Measurements from ENCODE around the gene TMEM250.
A peak's percentile ranks its signal among the peaks of the same experiment; 100 is the strongest.
"Not testable (repeated sequence)": the region's sequence is repeated elsewhere in the genome, so short reads cannot be mapped to it uniquely, and the experiment has no call there.

TMEM250 gene, protein sequence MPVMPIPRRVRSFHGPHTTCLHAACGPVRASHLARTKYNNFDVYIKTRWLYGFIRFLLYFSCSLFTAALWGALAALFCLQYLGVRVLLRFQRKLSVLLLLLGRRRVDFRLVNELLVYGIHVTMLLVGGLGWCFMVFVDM

DNA sequence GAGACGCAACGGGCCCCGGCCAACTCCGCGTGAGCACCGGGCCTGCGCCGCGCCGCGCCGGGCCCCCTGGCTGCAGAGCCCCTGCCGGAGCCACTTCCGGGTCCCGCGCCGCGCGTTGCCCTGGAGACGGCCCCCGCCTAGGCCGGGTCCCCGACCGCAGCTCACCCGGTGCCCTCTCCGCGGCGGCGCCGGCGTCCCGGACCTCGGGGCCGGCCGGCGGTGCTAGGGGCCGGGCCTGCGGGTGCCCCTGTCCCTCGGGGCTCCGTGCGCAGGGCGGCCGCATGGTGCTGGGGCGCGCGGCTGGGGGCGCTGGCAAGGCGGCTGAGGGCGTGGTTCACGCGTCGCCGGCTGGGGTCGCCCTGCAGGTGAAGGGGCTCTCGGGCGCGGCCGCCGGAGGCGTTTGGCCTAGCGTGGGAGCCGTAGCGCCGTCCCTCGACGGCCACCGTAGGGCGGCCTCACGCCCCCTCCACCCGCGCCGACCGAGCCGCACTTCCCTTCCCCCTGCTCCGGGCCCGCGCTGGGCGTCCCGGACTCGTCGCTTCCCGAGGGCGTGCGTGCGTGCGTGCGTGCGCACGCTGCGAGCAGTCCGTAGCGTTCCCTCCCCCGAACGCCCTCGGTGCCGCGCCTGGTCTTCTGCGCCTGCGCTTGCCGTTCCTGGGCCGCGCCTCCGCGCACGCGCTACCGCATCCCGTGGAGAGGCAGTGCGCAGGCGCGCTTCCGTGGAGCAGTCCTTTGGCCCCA, at the start of gene TMEM250:
TMEM250 (minus strand) TSS at position 556 of the 741 bp plus-strand sequence. CDS start 1,975 bp downstream, outside the sequence.
- DNase-seq (ENCODE audit: low read depth in 2 of 2), result peak; percentile 95

DNA sequence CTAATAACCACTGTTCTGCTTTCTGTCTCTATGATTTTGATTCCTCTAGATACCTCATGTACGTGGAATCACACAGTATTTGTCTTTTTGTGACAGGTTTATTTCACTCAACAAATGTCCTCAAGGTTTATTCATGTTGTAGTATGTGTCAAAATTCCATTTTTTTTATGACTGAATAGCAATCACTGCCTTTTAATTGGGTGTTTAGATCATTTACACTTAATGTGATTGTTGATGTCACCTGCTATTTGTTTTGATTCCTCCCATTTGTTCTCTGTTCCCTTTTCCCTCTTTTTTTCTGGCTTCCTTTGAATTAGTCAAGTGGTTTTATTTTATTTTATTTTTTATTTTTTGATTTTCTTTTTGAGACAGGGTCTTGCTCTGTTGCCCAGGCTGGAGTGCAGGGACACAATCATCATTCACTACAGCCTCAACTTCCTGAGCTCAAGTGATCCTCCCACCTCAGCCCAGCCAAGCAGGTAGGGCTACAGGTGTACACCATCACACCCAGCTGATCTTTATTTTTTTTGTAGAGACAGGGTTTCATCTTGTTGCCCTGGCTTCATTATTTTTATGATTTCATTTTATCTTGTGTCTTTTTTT, 44.7 kb upstream of the TMEM250 start:
- DNase-seq (ENCODE audit: low read depth in 2 of 2), result no peak

DNA sequence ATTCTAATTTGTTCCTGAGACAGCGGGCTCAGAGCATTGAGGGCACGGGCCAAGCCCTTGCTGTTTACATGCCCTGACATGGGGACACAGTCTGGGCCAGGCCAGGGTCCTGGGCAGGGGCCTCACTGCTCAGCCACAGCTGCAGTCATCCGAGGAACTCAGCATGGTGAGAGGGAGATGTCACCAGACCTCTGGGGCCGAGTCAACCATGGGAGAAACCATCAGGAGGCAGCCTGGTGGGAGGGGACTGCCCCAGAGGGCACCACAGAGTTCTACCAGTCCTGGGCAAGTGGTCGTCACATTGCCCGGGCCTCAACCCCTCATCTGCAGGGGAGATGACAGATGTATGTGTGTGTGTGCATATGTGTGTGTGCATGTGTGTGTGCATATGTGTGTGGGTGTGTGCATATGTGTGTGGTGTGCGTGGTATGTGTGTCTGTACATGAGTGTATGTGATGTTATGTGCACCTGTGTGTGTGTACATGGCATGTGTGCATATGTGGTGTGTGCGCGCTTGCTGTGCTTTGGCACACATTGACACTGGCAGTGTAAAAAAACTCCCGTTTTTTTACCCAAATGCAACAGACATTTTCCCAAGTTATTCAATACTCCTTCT, 42.4 kb upstream of the TMEM250 start:
- DNase-seq (ENCODE audit: low read depth in 2 of 2), result no peak

DNA sequence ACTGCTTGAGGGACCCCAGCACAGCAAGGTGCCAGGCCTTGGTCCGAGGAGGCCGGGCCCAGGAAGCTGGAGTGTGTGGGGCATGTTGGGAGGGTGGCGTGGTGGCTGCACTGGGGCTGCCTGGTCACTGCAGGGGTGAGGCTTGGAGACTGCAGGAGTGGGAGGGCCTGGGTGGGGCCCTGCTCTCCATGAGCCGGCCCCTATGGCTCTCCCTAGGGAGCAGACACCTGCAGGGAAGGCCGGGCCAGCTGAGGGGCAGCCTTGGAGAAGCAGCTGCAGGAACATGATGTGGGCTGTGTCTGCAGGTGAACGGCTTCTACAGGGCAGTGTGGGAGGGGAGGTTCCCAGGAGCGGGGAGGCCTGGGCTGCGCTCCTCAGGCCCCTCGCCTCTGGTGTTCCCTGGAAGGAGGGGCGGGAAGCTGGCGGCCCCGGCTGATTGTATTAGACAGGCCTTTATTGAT, 41.7 kb upstream of the TMEM250 start:
- no peak for DNase-seq (ENCODE audit: low read depth in 2 of 2)

DNA sequence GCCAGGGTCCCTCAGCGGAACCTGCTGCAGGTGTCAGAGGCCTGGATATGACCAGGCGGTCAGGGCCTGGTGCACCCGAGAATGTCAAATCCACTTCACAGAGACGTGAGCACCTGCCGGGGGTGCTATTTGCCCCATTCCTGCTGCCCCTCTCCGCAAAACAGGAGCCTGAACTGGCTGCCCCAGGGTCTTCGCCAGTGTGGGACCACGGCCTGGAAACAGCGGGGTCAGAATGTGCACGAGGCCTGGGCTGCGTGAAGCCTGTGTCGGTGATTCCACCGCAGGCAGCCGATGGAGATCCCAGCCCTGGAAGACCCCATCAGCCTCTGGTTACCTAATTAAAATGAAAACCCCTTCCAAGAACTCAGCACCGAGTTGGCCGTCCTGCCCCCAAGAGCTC, 41.2 kb upstream of the TMEM250 start:
- DNase-seq (ENCODE audit: low read depth in 2 of 2), result no peak

DNA sequence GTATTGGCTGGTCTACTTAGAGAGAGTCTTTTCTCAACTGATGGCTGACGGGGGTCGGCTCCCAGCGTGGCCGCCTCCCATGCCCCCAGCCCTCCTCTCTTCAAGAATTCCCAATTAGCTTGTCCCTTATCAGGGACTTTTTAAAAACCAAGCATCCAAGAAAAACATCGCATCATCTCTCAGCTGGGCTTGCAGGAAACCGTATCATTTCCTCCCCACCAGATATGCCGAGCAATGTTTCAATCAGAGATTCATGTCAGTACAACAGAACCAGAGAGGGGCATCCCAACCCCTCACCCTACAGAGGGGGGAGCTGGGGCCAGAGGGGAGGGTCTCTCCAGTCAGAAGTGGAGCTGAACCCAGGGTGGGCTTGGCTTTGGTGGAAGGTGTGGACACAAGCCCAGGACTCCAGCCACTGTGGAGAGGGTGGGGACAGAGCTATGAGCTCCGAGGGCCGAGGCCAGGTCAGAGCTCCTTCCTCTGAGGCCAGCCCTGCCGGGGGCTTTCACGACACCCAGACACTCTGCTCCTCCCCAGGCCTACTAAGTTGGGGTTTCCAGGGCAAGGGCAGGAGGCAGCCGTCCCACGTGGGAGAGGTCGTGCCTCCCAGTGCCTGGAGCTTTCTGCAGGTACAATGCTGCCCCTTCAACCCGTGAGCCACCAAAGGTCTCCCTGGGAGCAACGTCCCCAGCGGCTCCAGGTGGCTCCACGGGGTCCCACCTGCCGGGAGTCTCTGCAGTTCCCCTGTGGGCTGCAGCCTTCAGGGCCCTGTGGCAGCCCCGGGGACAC, 39.0 kb upstream of the TMEM250 start:
- DNase-seq (ENCODE audit: low read depth in 2 of 2), result no peak

DNA sequence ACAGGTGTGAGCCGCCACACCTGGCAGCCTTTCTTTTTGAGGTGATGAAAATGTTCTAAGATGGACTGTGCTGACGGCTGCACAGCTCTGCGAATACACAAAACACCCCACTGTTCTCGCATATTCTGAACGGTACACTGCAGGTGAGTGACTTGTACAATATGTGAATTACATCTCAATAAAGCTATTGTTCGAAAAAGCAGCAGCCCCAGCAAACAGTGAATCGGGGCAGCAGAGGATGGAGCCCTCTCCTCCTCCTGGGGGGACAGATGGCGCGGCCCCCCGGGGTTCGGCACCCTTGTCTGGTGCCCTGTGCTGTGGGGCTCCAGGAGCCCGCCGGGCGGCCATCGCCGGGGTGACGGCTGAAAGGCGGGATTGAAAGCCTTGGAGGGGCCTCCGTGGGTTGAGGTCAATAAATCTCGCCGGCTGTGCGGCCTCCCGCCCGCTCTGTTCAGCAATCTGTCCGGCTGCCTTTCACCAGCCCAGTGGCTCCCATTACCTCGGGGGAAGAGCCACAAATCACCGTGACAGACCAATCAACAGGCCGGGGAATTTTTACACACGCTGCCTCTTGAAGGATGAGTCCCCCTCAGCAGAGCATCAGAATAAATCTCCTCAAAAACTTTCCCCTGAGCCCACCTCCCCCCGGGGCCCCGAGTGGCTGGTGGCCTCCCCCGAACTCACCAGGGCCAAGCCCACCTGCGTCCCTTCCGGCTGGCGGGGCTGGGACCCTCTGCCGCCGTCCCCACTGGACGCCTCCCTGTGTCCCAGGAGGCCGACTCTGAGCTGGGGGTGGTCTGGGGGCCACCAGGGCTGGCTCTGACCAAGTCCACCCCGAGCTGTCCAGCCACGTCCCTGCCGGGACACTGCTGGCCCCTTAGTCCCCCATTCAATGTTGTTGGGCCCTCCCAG, 37.8 kb upstream of the TMEM250 start:
- no peak for DNase-seq (ENCODE audit: low read depth in 2 of 2)

DNA sequence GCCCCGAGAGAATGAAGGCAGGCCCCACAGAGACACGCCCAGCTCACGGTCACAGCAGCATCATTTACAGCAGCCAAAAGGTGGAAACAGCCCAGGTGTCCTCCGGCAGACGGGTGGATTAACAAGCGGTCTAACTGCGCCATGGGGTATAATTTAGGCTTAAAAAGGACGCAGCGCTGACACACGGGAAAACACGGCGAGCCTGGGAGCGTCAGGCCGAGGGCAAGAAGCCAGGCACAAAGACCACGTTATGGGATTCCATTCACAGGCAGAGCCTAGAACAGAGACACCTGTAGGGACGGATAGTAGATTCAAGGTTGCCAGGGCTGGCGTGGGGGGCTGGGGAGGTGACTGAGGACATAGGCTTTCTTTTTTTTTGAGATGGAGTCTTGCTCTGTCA, 36.9 kb upstream of the TMEM250 start:
- no peak for DNase-seq (ENCODE audit: low read depth in 2 of 2)

DNA sequence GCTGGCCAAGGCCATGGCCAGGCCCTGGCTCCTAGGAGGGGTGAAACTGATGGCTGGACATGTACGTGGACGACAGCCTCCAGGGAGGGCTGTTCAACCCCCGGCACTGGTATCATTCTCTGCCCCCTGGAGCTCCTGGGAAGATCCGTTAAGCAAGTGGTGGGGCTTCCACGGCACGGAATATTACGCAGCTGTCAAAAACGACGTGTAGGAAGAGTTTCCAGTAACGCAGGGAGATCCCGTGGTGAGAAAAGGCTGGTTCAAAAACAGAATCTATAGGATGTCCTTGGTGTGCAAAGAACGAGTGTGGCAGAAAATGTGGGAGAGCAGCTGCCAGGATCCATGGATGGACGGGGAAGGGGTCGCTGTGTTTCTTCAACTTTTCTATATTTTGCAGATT, 36.3 kb upstream of the TMEM250 start:
- no peak for DNase-seq (ENCODE audit: low read depth in 2 of 2)

DNA sequence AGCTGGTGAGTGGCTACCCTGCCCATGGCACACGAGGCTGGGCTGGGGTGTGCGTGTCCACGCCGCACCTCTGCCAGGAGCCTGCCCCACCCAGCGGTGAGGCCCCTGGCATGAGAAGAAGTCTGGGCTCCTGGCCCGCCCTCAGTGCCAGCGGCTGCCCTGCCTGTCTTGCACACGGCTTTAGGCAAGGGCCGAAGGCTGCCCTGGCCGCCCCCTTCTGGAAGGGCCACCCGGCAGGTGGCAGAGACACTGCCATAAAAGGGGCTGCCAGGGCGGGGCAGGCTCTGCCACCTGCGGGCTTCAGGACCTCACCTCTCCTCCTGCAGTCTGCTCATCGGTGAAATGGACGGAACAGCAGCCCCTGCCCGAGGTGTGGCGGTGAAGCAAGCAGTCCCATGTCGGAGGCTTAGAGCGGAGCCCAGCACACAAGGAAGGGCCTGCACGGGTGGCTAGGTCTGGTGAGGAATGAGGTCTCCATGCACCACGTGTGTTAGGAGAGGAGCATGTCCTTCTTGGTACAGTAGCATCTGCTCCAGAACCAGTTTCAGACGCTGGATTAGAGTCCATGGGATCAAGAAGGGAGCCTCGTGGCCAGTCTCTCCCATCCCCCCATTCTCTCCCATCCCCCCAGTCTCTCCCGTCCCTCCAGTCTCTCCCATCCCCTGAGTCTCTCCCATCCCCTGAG, 34.8 kb upstream of the TMEM250 start:
- no peak for DNase-seq (ENCODE audit: low read depth in 2 of 2)

DNA sequence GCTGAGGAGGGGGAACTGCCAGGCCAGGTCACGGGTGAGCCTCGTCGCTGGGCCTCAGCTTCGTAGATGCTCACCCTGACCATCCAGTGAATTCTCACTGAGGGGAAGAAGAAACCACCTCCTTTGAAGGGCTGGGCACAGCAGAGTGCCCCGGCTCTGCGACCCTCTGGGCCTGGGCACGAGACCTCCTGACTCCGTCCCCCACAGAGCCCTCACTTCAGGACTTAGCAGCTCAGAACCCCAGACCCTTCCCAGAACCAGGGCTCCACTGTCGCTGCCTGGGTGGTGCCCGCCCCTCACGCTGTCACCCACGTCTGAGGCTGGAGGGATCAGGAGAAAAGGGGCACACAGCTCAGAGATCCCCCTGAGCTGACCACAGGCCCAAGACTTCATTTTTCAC, 34.3 kb upstream of the TMEM250 start:
- no peak for DNase-seq (ENCODE audit: low read depth in 2 of 2)

DNA sequence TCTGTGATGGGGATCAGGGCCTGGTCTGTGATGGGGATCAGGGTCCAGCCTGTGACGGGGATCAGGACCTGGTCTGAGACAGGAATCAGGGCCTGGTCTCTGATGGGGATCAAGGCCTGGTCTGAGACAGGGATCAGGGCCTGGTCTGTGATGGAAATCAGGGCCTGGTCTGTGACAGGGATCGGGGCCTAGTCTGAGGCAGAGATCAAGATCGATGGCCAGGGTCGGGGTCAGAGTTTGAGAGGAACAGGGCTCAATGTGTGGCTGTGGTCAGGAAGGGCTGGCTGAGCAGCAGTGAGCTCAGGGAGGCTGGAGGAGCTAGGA, 33.8 kb upstream of the TMEM250 start:
- no peak for DNase-seq (ENCODE audit: low read depth in 2 of 2)

DNA sequence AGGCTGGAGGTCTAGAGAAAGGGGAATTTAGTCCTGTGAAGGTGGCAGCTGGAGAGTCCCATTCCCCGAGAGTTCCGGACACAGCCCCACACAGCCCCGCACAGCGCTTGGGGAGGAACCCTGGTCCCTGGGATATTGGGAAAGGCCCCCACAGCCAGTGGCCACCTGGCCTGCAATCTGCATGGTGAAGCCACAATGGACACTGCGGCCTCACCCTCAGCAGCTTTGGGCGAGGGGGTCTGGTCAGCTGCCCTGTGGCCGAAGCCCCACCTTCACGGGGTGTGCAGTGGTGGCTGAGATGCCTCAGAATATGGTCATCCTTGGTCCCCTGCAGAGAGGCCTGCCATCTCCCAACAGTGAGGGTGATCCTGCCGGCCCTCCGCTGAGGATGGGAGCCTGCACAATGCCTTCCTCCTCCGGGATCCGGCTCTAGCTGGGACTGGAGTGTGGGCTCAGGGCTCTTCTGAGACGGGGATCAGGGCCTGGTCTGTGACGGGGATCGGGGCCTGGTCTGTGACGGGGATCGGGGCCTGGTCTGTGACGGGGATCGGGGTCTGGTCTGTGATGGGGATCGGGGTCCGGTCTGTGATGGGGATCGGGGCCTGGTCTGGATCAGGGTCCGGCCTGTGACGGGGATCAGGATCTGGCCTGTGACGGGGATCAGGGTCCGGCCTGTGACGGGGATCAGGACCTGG, 33.3 kb upstream of the TMEM250 start:
- DNase-seq (ENCODE audit: low read depth in 2 of 2), result no peak

DNA sequence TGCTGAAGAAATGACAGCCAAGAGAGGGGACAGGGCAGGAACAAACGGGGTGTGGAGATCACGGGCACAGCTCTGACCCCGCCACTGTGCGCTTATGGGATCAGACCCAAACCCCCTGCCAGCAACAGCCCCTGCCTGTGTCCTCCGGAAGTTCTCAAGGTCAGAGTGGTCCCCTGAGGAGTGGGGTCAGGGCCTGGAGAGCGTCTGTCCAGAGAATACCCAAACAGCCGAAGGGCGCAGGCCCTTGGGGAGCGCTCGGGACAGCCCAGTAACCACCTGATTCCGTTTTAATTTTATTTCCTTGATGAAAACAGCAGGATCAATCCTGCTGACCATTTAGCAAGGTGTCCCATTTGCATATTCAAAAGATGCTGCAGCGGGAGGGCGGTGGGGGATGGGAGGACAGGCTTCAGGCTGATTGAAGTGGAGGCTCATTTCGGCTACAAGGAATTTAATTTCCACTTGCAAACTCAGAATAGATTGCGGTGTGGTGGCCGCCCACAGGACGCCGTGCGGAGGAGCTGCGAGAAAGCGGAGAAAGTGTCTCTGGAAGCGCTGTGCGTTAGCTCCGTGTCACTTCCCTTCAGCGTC, 32.6 kb upstream of the TMEM250 start:
- DNase-seq (ENCODE audit: low read depth in 2 of 2), result no peak

DNA sequence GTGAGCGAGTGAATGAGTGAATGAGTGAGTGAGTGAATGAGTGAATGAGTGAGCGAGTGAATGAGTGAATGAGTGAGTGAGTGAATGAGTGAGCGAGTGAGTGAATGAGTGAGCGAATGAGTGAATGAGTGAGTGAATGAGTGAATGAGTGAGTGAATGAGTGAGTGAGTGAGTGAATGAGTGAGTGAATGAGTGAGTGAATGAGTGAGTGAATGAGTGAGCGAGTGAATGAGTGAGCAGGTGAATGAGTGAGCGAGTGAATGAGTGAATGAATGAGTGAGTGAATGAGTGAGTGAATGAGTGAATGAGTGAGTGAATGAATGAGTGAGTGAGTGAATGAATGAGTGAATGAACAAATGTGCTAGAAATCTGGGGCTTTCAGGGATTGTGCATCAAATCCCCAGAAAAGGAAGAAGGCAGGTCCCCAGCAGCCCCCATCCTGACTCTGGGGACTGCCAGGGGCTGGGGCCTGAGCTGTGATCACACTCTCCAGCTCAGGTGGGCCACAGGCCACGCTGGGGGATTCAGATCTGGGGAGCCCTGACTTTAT, 32.1 kb upstream of the TMEM250 start:
- not testable (repeated sequence) for DNase-seq (ENCODE audit: low read depth in 2 of 2)

DNA sequence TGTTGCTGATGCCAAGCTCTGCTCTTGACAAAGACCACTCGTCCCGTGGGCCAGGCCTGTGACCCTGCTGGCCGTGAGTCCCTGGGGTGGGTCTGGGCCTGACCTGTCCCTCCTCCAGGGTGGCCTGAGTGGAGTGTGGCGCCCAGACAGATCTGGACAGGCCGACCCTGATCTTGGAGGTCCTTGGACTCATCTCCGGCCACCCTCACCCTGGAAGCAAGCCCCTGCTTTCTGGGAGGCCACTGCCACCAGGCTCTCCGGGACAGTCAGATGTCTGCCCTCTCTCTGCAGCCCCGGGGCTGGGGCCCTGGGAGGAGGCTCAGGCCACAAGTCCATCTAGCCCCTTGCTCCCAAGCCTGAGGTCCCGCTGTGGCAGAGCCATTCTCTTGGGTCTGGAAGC, 31.2 kb upstream of the TMEM250 start:
- DNase-seq (ENCODE audit: low read depth in 2 of 2), result no peak

DNA sequence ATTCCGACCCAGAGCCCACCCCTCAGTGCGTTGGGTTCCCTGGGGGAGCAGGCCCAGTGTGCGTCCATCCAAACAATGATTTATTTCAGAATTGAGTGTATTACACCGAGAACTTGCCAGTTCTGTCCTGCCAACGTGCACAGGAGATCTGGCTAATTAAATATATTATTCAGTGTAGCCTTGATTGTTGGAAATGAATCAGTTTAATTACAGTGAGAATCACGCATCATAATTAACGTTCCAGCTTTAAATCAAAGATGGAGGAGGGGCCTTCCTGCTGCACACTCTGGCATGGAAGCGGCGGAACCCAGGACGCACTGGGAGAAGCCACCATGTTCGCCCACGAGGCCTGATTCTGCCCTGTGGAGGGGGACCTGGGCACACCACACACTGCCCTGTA, 30.7 kb upstream of the TMEM250 start:
- no peak for DNase-seq (ENCODE audit: low read depth in 2 of 2)

DNA sequence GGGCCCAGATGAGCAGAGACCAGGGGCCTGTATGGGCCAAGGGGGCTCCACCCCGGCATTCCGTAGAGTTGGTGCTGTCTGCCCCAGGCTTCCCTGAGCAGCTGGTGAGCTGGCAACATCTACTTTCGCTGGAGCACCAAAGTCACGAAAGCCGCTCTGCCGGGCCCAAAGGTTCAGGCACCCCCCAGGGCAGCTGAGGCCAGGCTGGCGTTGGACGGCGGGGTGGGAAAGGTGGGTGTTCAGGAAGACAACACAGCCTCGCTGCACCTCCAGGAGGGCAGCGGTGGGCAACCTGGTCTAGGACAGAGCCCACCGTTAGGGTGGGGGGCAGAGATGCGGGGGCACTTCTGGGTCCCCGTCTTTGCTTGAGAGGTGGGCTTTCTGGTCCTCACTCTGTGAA, 30.1 kb upstream of the TMEM250 start:
- DNase-seq (ENCODE audit: low read depth in 2 of 2), result no peak

All from stimulated activated CD8-positive, alpha-beta memory T cell treated with anti-CD3 and anti-CD28 coated beads, Interleukin-2, amount 100 ng/mL, for 48 hours (primary cell).